Naive thymus-derived CD4-positive, alpha-beta T cell (primary cell): Measurements from ENCODE around the gene LCMT1. TPM values are rescaled to one million over a fixed set of nuclear protein-coding genes. Genes with fewer than 3 reads are reported as not detected.

Source experiments
- ATAC-seq: fragments of 150-1000 bp; cut with Tn5 transposase; 2 replicates; pipeline ENCODE4 v1.10.0; 2021; ENCODE audit warnings: mild to moderate bottlenecking, moderate library complexity
- CTCF ChIA-PET: fragments of 350-600 bp; sonication (Branson Sonifier 250); formaldehyde crosslinking; loops from one replicate; lab custom pipeline; 2021; ENCODE audit warnings: antibody characterized with exemption; lab: Charles Lee
- POLR2A ChIA-PET: fragments of 350-600 bp; sonication (Branson Sonifier 250); formaldehyde crosslinking; loops from one replicate; lab custom pipeline; 2021; ENCODE audit warnings: antibody characterized with exemption, inconsistent platforms; lab: Charles Lee
- DNase-seq, 9 donors: peaks; one replicate each; pipeline versions ENCODE4 v3.0.0 to v3.0.0-alpha.2; 2020 to 2022; ENCODE audit warnings: mixed read lengths in 1 of 9
- H3K27ac ChIP-seq: one replicate; pipeline ENCODE4 v1.7.0; 2013; ENCODE audit warnings: mild to moderate bottlenecking, low read depth, low read length, moderate library complexity
- H3K27me3 ChIP-seq, 2 donors: one replicate each; pipeline ENCODE4 v1.7.0; 2013; ENCODE audit warnings: low read length in 2 of 2, mild to moderate bottlenecking in 2 of 2, moderate library complexity in 2 of 2; ENCODE audit not compliant: control insufficient read depth in 2 of 2, insufficient read depth in 2 of 2
- H3K36me3 ChIP-seq, 3 experiments: 1 replicate in 2 of 3; 2 replicates in 1 of 3; pipeline ENCODE4 v1.7.0; 2013; ENCODE audit warnings: low read length in 3 of 3, mild to moderate bottlenecking in 3 of 3, moderate library complexity in 1 of 3; ENCODE audit not compliant: insufficient read depth in 3 of 3, control insufficient read depth in 2 of 3
- H3K4me1 ChIP-seq, 2 donors: one replicate each; pipeline ENCODE4 v1.7.0; 2013; ENCODE audit warnings: low read length in 2 of 2, mild to moderate bottlenecking in 2 of 2, moderate library complexity in 1 of 2; ENCODE audit not compliant: control insufficient read depth in 2 of 2, insufficient read depth in 2 of 2
- H3K4me3 ChIP-seq: 2 replicates; pipeline ENCODE4 v1.7.0; 2013; ENCODE audit warnings: mild to moderate bottlenecking, low read length
- H3K9me3 ChIP-seq, 3 experiments: 1 replicate in 2 of 3; 2 replicates in 1 of 3; pipeline ENCODE4 v1.7.0; 2013; ENCODE audit warnings: low read length in 3 of 3; ENCODE audit not compliant: control insufficient read depth in 2 of 3
- H3K27ac Mint-ChIP-seq, 9 donors: one replicate each; pipeline ENCODE4 v1.8.0; 2020 to 2022; ENCODE audit warnings: mixed read lengths in 9 of 9, mild to moderate bottlenecking in 8 of 9, moderate library complexity in 5 of 9, inconsistent platforms in 2 of 9
- H3K27me3 Mint-ChIP-seq, 5 donors: one replicate each; pipeline ENCODE4 v1.8.0; 2021 to 2022; ENCODE audit warnings: mixed read lengths in 5 of 5, mild to moderate bottlenecking in 1 of 5
- H3K36me3 Mint-ChIP-seq, 5 donors: one replicate each; pipeline ENCODE4 v1.8.0; 2020 to 2022; ENCODE audit warnings: mixed read lengths in 5 of 5, mild to moderate bottlenecking in 3 of 5, inconsistent platforms in 1 of 5
- H3K4me1 Mint-ChIP-seq, 7 donors: one replicate each; pipeline ENCODE4 v1.8.0; 2020 to 2022; ENCODE audit warnings: mixed read lengths in 7 of 7, mild to moderate bottlenecking in 3 of 7, inconsistent platforms in 1 of 7
- H3K4me3 Mint-ChIP-seq, 10 donors: one replicate each; pipeline ENCODE4 v1.8.0; 2020 to 2022; ENCODE audit warnings: mild to moderate bottlenecking in 10 of 10, mixed read lengths in 10 of 10, moderate library complexity in 6 of 10, inconsistent platforms in 2 of 10
- H3K9me3 Mint-ChIP-seq, 11 donors: one replicate each; pipeline ENCODE4 v1.8.0; 2020 to 2022; ENCODE audit warnings: mixed read lengths in 11 of 11, mild to moderate bottlenecking in 4 of 11, inconsistent platforms in 1 of 11, moderate library complexity in 1 of 11
- intact Hi-C, 2 donors: fragments of 100-400 bp; cut with micrococcal nuclease; formaldehyde crosslinking; loops; one replicate each; pipeline ENCODE4 v1.15.1; 2023
- polyA plus RNA-seq, 2 donors: library from polyadenylated mRNA; unstranded; fragments of 300-500 nt; fragmentation: Illumina TruSeq; gene quantifications; one replicate each; pipeline ENCODE4 v1.2.3, GENCODE V29; 2021
- total RNA-seq, 6 experiments: library from RNA in 5 of 6; stranded (reverse) in 5 of 6; gene quantifications; 1 replicate in 5 of 6; 2 replicates in 1 of 6; pipeline ENCODE4 v1.2.3 and lab custom pipeline; 2021 to 2026

LCMT1 gene
- total and polyA plus RNA-seq, 7 experiments from 2014 or later = 30.2 to 58.4 (median 36.8) TPM

DNA sequence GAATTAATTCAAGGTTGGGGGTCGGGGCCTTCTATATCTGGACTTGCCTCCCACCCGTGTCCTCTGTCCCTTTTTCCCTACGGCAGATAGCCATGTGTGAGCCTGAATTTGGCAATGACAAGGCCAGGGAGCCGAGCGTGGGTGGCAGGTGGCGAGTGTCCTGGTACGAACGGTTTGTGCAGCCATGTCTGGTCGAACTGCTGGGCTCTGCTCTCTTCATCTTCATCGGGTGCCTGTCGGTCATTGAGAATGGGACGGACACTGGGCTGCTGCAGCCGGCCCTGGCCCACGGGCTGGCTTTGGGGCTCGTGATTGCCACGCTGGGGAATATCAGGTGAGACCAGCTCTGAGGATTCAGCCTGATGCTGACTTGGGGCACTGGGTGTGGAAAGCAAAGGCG is 105.6 kb downstream of the LCMT1 start:
- intact Hi-C loops = no loop called here

DNA sequence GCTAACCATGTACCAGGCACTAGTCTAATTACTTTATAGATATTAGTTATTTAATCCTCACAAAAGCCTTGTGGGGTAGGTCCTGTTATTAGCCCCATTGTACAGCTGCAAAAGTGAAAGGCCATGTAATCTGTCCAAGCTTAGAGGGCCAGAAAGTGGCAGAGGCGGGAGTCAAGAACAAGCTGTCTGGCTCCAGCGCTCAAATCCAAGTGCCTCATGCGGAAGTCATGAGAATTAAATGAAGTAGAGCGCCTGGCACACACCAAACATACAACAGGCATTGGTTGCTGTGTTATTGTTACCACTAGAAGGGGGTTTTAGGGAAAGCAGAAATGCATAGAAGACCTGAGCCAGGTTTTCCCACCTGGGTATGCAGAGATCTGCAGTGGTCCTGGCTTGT is 106.4 kb downstream of the LCMT1 start:
- no peaks in the 10 kb centered on the region for H3K4me1 ChIP-seq
- no peaks in the 10 kb centered on the region for H3K36me3 Mint-ChIP-seq
- CTCF ChIA-PET = no interaction called here
- H3K27me3 Mint-ChIP-seq = peaks cover 0 to 6% (median 3%) of the 10 kb centered on the region in 5 donors
- H3K36me3 ChIP-seq = no peaks in the 10 kb centered on the region
- ATAC-seq (no peak), DNase-seq (no peak)
- no peaks in the 10 kb centered on the region for H3K4me1 Mint-ChIP-seq
- no peak overlapping the region for H3K27ac Mint-ChIP-seq
- H3K9me3 Mint-ChIP-seq = peaks cover 0 to 2% (median 0%) of the 10 kb centered on the region in 11 donors
- H3K27me3 ChIP-seq = no peaks in the 10 kb centered on the region
- H3K4me3 Mint-ChIP-seq = no peak overlapping the region
- H3K4me3 ChIP-seq = no peak overlapping the region
- intact Hi-C loops = no loop called here
- no peaks in the 10 kb centered on the region for H3K9me3 ChIP-seq
- no peak overlapping the region for H3K27ac ChIP-seq
- POLR2A ChIA-PET = no interaction called here

More for the DNA sequence above, 105.6 kb downstream of the LCMT1 start:
- DNase-seq = no peak
- ChIA-PET CTCF (interaction anchor here (2.4 kb wide), 1 partner anchor 8 kb away, joined by 10 read pairs; no protein-coding TSS in a partner anchor), POLR2A (no interaction called here)
- H3K4me1 ChIP-seq = no peaks in the 10 kb centered on the region
- no peak overlapping the region for H3K27ac Mint-ChIP-seq
- H3K4me3 ChIP-seq = no peak overlapping the region
- H3K27me3 Mint-ChIP-seq = peaks cover 0 to 6% (median 3%) of the 10 kb centered on the region in 5 donors
- H3K27me3 ChIP-seq = no peaks in the 10 kb centered on the region
- H3K4me3 Mint-ChIP-seq = no peak overlapping the region
- no peaks in the 10 kb centered on the region for H3K9me3 ChIP-seq
- H3K36me3 Mint-ChIP-seq = no peaks in the 10 kb centered on the region
- ATAC-seq = no peak
- no peaks in the 10 kb centered on the region for H3K4me1 Mint-ChIP-seq
- H3K27ac ChIP-seq = no peak overlapping the region
- H3K36me3 ChIP-seq = no peaks in the 10 kb centered on the region
- peaks cover 0 to 2% (median 0%) of the 10 kb centered on the region in 11 donors for H3K9me3 Mint-ChIP-seq

GRCh38 chr16:25219070-25219737 is 107.7 kb downstream of the LCMT1 start:
- Mint-ChIP-seq H3K9me3 (no peaks in the 10 kb centered on the region), H3K36me3 (no peaks in the 10 kb centered on the region), H3K4me3 (no peak overlapping the region), H3K27me3 (peaks cover 0 to 6% (median 3%) of the 10 kb centered on the region in 5 donors), H3K27ac (no peak overlapping the region), H3K4me1 (no peaks in the 10 kb centered on the region)
- DNase-seq = no peak
- intact Hi-C loops = no loop called here
- POLR2A ChIA-PET = no interaction called here
- Histone ChIP-seq H3K4me3 (no peak overlapping the region), H3K36me3 (no peaks in the 10 kb centered on the region), H3K27ac (no peak overlapping the region), H3K27me3 (no peaks in the 10 kb centered on the region), H3K4me1 (no peaks in the 10 kb centered on the region), H3K9me3 (no peaks in the 10 kb centered on the region)
- ATAC-seq = no peak
- CTCF ChIA-PET = interaction anchor here (0.6 kb wide), 1 partner anchor 189 kb away, joined by 3 read pairs; no protein-coding TSS in a partner anchor

- POLR2A ChIA-PET = interaction anchor here (0.6 kb wide), 1 partner anchor 32 kb away, joined by 4 read pairs; no protein-coding TSS in a partner anchor
- CTCF ChIA-PET = interaction anchor here (1.2 to 1.3 kb wide), 2 partner anchors 10 to 26 kb away, joined by 4 read pairs; no protein-coding TSS in a partner anchor
- no peaks in the 10 kb centered on the region for H3K4me1 ChIP-seq
- DNase-seq (no peak), ATAC-seq (no peak)
- peaks cover 0 to 4% (median 0%) of the 10 kb centered on the region in 7 donors for H3K4me1 Mint-ChIP-seq
- intact Hi-C loops = loop anchor here (10.0 kb wide), 2 partner anchors 238 to 318 kb away; no protein-coding TSS in a partner anchor
- H3K27me3 ChIP-seq = no peaks in the 10 kb centered on the region
- H3K9me3 Mint-ChIP-seq = no peaks in the 10 kb centered on the region
- H3K4me3 ChIP-seq = no peak overlapping the region
- H3K36me3 Mint-ChIP-seq = no peaks in the 10 kb centered on the region
- no peaks in the 10 kb centered on the region for H3K36me3 ChIP-seq
- H3K9me3 ChIP-seq = no peaks in the 10 kb centered on the region
- H3K27ac ChIP-seq = no peak overlapping the region
- no peak overlapping the region for H3K4me3 Mint-ChIP-seq
- H3K27ac Mint-ChIP-seq = no peak overlapping the region
- peaks cover 0 to 4% (median 2%) of the 10 kb centered on the region in 5 donors for H3K27me3 Mint-ChIP-seq
Observed at GRCh38 chr16:25222959-25223358, 111.4 kb downstream of the LCMT1 start.

DNA sequence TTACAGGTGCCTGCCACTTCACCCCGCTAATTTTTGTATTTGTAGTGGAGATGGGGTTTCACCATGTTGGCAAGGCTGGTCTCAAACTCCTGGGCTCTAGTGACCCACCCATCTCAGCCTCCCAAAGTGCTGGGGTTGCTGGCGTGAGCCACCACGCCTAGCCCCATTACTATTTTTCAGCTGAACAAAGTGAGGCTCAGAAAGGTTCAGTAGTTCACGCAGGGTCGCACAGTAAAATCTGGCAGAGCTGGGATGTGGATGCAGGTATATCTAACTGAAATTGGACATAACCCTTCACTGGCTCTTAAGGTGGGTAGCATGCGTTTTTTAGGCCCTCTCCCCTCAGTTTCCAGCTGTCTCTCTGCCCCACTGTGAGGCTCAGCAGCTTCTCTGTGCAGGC is 112.4 kb downstream of the LCMT1 start:
- Histone ChIP-seq H3K4me1 (no peaks in the 10 kb centered on the region), H3K36me3 (no peaks in the 10 kb centered on the region), H3K27ac (no peak overlapping the region), H3K9me3 (no peaks in the 10 kb centered on the region), H3K27me3 (no peaks in the 10 kb centered on the region), H3K4me3 (no peak overlapping the region)
- ATAC-seq = no peak
- peaks cover 0 to 6% (median 0%) of the 10 kb centered on the region in 7 donors for H3K4me1 Mint-ChIP-seq
- no peak for DNase-seq
- H3K4me3 Mint-ChIP-seq = no peak overlapping the region
- H3K27ac Mint-ChIP-seq = no peak overlapping the region
- H3K27me3 Mint-ChIP-seq = no peaks in the 10 kb centered on the region
- no peaks in the 10 kb centered on the region for H3K9me3 Mint-ChIP-seq
- no peaks in the 10 kb centered on the region for H3K36me3 Mint-ChIP-seq
- ChIA-PET CTCF (interaction anchor here (1.2 to 3.5 kb wide), 3 partner anchors 9 to 167 kb away, joined by 4 to 9 read pairs (median 4); no protein-coding TSS in a partner anchor), POLR2A (no interaction called here)
- intact Hi-C loops = loop anchor here (10.0 kb wide), 2 partner anchors 239 to 319 kb away; no protein-coding TSS in a partner anchor

DNA sequence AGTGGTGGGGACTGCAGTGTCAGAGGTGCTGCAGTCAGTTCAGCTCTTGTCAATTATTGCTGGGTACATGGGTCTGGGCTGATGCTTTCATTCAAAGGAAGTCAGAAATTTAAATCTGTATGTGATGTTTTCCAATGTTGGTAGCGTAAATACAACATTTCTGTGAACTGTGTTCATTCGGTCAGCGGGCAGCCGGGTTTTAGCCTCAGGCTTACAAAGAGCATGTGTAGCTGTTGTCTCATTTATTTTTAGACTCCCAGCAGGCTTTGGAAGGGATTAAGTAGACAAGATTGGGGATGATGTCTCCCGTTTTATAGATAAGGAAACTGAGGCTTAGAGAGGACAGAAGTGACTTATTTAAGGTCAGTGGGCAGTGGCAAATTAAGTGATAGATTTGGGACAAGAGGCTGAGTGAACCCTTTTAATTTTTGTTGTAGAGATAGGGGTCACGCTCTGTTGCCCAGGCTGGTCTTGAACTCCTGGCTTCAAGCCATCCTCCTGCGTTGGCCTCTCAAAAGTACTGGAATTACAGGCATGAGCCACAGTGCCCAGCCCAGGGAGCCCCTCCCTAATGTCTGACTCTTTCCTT is 113.3 kb downstream of the LCMT1 start:
- ChIA-PET CTCF (interaction anchor here (0.7 to 3.5 kb wide), 15 partner anchors 9 to 646 kb away, joined by 3 to 15 read pairs (median 5); partner anchors contain the start of gene AQP8), POLR2A (interaction anchor here (0.6 kb wide), 1 partner anchor 283 kb away, joined by 4 read pairs; no protein-coding TSS in a partner anchor)
- intact Hi-C loops = loop anchor here (1.0 to 10.0 kb wide), 6 partner anchors 98 to 708 kb away; no protein-coding TSS in a partner anchor
- DNase-seq = no peak
- no peaks in the 10 kb centered on the region for H3K27me3 Mint-ChIP-seq
- H3K27ac Mint-ChIP-seq = no peak overlapping the region
- no peak overlapping the region for H3K4me3 Mint-ChIP-seq
- H3K36me3 Mint-ChIP-seq = no peaks in the 10 kb centered on the region
- Histone ChIP-seq H3K27ac (no peak overlapping the region), H3K36me3 (no peaks in the 10 kb centered on the region), H3K4me3 (no peak overlapping the region), H3K4me1 (no peaks in the 10 kb centered on the region), H3K9me3 (no peaks in the 10 kb centered on the region), H3K27me3 (no peaks in the 10 kb centered on the region)
- no peaks in the 10 kb centered on the region for H3K9me3 Mint-ChIP-seq
- no peak for ATAC-seq
- peaks cover 0 to 6% (median 0%) of the 10 kb centered on the region in 7 donors for H3K4me1 Mint-ChIP-seq
